Tibial artery (tissue), 4 donors: ENCODE measurements around the gene KCNN3.

Experiments used
- DNase-seq, 2 donors: peaks; one replicate each; pipeline ENCODE4 v3.0.0-alpha.2; 2019
- H3K27ac ChIP-seq, 2 donors: fragments of 200-600 bp; sonication (generic) in 1 of 2; 1 replicate in 1 of 2; 2 replicates in 1 of 2; pipeline ENCODE4 v1.5.1; 2018 to 2019; ENCODE audit warnings: mild to moderate bottlenecking in 1 of 2
- H3K27me3 ChIP-seq, 2 donors: fragments of 200-600 bp; sonication (generic) in 1 of 2; one replicate each; pipeline versions ENCODE4 v1.5.1 to v1.6.0; 2016 to 2019
- H3K36me3 ChIP-seq, 3 donors: fragments of 200-600 bp; sonication (generic) in 2 of 3; one replicate each; pipeline ENCODE4 v1.5.1; 2016 to 2019; ENCODE audit warnings: mild to moderate bottlenecking in 2 of 3
- H3K4me1 ChIP-seq, 4 donors: fragments of 200-600 bp; sonication (generic) in 2 of 4; 1 replicate in 3 of 4; 2 replicates in 1 of 4; pipeline ENCODE4 v1.5.1; 2016 to 2019
- H3K4me3 ChIP-seq, 2 donors: fragments of 200-600 bp; sonication (generic) in 1 of 2; 1 replicate in 1 of 2; 2 replicates in 1 of 2; pipeline ENCODE4 v1.5.1; 2018 to 2019; ENCODE audit warnings: mild to moderate bottlenecking in 2 of 2
- H3K9me3 ChIP-seq, 3 donors: fragments of 200-600 bp; sonication (generic) in 1 of 3; one replicate each; pipeline ENCODE4 v1.5.1; 2016 to 2019
- intact Hi-C: fragments of 100-400 bp; cut with DNase I; formaldehyde crosslinking; loops from one replicate; pipeline ENCODE4 v1.15.0; 2023; ENCODE audit warnings: low total_unique reads
- TF ChIP-seq, protein P1 (sequence below), 2 experiments: fragments of 200-600 bp in 1 of 2; fragments of 450-650 bp in 1 of 2; IDR thresholded peaks; one replicate each; pipeline ENCODE4 v1.5.1; 2017 to 2019; ENCODE audit warnings: antibody characterized with exemption in 2 of 2, mild to moderate bottlenecking in 1 of 2, moderate library complexity in 1 of 2

KCNN3 gene

GRCh38 chr1:154750681-154751665 lies 119.1 kb downstream of the KCNN3 start:
- H3K27ac ChIP-seq = no peak overlapping the region

DNA sequence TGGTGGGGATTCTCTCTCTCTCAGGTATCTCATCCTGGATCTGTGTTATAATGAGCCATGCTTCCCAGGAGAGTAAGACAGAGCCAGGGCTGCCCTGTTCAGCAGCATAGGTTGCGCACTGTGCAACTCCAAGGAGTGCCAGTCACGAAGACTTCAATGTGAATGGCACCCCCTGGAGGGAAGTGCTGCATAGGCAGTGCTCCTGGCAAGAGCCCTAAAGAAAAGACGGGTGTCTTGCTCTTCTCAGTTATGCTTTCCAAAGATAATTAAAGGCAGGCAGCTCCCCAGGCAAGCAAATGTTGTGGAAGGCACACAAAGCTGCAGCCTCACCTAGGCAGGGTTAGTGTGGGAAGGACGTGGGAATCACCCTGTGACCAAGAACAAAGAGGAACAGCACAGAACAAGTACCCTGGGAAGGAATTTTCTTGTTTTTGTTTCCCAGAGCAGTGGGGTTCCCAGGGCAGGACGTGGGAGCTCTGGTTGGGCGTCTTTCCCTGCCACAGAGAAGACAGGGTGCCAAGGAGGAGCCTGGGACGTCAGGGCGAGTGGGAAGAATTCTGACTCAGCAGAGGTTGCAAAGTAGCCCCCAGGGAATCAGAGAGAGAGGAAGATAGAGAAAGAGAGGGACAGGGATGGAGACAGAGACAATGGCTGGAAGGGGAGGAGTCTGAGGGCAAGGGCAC lies 120.9 kb downstream of the KCNN3 start:
- DNase-seq = no peak
- peaks cover 0 to 62% of the 10 kb centered on the region in 2 donors for H3K27me3 ChIP-seq
- intact Hi-C loops = no loop called here
- no peak overlapping the region for H3K4me3 ChIP-seq
- no peaks in the 10 kb centered on the region for H3K36me3 ChIP-seq
- H3K4me1 ChIP-seq = no peaks in the 10 kb centered on the region
- TF ChIP-seq, protein P1, sequence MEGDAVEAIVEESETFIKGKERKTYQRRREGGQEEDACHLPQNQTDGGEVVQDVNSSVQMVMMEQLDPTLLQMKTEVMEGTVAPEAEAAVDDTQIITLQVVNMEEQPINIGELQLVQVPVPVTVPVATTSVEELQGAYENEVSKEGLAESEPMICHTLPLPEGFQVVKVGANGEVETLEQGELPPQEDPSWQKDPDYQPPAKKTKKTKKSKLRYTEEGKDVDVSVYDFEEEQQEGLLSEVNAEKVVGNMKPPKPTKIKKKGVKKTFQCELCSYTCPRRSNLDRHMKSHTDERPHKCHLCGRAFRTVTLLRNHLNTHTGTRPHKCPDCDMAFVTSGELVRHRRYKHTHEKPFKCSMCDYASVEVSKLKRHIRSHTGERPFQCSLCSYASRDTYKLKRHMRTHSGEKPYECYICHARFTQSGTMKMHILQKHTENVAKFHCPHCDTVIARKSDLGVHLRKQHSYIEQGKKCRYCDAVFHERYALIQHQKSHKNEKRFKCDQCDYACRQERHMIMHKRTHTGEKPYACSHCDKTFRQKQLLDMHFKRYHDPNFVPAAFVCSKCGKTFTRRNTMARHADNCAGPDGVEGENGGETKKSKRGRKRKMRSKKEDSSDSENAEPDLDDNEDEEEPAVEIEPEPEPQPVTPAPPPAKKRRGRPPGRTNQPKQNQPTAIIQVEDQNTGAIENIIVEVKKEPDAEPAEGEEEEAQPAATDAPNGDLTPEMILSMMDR (IDR thresholded peaks at IDR 0.05) = no peak
- H3K27ac ChIP-seq = no peak overlapping the region
- H3K9me3 ChIP-seq = no peaks in the 10 kb centered on the region

More at GRCh38 chr1:154750681-154751665, 119.1 kb downstream of the KCNN3 start:
- TF ChIP-seq, protein P1 (IDR thresholded peaks at IDR 0.05) = no peak
- no peak for DNase-seq
- peaks cover 0 to 67% of the 10 kb centered on the region in 2 donors for H3K27me3 ChIP-seq
- no peaks in the 10 kb centered on the region for H3K4me1 ChIP-seq
- no peak overlapping the region for H3K4me3 ChIP-seq
- intact Hi-C loops = no loop called here
- H3K36me3 ChIP-seq = no peaks in the 10 kb centered on the region
- H3K9me3 ChIP-seq = no peaks in the 10 kb centered on the region

DNA sequence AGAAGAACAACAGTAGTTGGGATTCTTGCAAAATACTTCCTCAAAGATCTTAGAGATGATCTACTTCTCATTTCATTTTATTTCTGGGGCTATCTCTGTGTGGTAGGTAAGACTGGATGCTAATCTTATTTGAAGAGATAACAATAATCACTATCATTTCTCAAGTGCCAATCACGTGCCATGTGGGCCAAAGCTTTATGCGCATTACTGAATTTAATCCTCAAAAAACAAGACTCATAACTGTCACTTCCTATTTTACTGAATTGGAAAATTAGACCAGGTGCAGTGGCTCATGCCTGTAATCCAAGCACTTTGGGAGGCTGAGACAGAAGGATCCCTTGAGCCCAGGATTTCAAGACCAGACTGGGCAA lies 121.7 kb downstream of the KCNN3 start:
- DNase-seq = no peak
- H3K9me3 ChIP-seq = no peaks in the 10 kb centered on the region
- no peak overlapping the region for H3K27ac ChIP-seq
- H3K4me3 ChIP-seq = no peak overlapping the region
- peaks cover 0 to 64% of the 10 kb centered on the region in 2 donors for H3K27me3 ChIP-seq
- H3K36me3 ChIP-seq = no peaks in the 10 kb centered on the region
- no peaks in the 10 kb centered on the region for H3K4me1 ChIP-seq
- intact Hi-C loops = no loop called here
- TF ChIP-seq, protein P1 (IDR thresholded peaks at IDR 0.05) = no peak

DNA sequence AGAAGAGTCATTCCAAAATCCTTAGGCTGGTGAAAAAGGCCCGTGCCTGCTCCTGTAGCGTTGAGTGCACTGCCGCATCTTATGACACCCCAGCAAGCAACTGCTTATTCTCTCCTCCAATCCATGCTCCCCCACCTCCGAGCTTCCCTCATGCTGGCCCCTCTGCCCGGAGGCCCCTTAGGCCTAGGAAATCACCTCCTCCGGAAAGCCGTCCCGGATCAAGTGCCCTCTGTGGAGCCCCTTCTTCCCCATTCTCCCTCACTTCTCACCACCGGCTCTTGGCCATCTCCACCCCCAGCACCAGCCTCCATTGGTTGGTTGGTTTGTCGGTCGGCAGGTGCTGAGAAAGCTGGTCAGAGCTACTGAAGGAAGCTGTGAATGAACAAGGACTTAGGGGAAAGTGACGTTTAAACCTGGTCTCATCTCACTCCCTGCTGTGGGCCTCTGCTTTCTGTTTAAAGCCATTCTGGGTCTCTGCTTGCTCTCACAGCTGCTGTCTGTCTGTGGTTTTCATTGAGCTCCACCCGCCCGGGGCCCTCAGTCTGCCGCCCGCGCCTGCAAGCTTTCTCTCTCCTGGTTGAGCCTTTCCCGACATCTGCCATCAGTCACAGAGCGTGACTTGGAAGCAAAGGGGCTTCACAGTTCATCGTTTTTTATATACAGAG lies 122.2 kb downstream of the KCNN3 start:
- H3K27ac ChIP-seq = no peak overlapping the region
- intact Hi-C loops = no loop called here
- H3K9me3 ChIP-seq = no peaks in the 10 kb centered on the region
- TF ChIP-seq, protein P1 (IDR thresholded peaks at IDR 0.05) = no peak
- no peaks in the 10 kb centered on the region for H3K36me3 ChIP-seq
- H3K27me3 ChIP-seq = peaks cover 0 to 67% of the 10 kb centered on the region in 2 donors
- H3K4me1 ChIP-seq = no peaks in the 10 kb centered on the region
- no peak overlapping the region for H3K4me3 ChIP-seq
- no peak for DNase-seq

- Histone ChIP-seq H3K36me3 (no peaks in the 10 kb centered on the region), H3K4me1 (no peaks in the 10 kb centered on the region), H3K27ac (no peak overlapping the region), H3K4me3 (no peak overlapping the region), H3K9me3 (no peaks in the 10 kb centered on the region), H3K27me3 (peaks cover 0 to 72% of the 10 kb centered on the region in 2 donors)
- intact Hi-C loops = no loop called here
- TF ChIP-seq, protein P1 (IDR thresholded peaks at IDR 0.05) = no peak
- no peak for DNase-seq
Measured at GRCh38 chr1:154747380-154747739, 122.7 kb downstream of the KCNN3 start.
